Pons (tissue), 1 donor: ENCODE measurements around the gene MSH3.
"Not testable (repeated sequence)": the region's sequence is repeated elsewhere in the genome, so short reads cannot be mapped to it uniquely, and the experiment has no call there.

Source experiments
- DNase-seq: peaks from one replicate; pipeline ENCODE4 v3.0.0-alpha.2; 2016; ENCODE audit warnings: low spot score

MSH3 gene

DNA sequence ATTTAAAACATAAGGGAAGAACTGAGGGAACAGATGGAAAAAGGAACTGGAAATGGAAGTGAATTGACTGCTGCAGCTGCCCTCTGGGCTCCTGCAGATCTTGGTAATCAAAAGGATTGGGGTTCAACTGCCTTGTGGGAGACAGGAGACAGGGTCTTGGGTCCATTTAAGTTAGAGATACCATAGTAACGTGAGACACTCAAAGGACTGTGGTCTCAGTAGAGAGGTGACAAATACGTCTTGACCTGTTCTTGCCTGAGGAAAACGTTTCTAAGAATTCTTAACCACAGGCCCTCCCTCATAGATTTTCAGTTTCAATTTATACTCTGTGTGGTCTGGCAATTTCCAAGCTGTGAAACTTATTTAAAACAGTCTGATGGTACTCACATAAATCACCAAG is 101.2 kb downstream of the MSH3 start:
- DNase-seq, result no peak

GRCh38 chr5:80756292-80756691 is 101.8 kb downstream of the MSH3 start:
- DNase-seq, result no peak

DNA sequence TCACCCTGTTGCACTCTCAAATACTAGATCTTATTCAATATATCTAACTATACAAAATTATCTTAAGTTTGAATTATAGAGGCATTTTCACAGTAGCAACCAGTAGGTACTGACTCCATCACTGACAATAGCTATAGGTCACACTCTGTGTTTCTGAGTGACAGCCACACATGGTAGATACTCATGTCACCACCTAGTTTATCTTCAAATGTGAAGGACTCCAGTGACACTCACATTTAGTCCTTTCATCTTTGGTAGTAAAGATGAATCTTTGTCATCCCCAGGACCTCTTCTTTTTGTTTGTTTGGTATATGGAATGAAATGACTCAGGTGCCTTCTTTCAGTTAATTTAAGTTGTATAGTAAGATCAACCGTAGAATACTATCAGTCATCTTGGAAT is 102.8 kb downstream of the MSH3 start:
- DNase-seq, result no peak

DNA sequence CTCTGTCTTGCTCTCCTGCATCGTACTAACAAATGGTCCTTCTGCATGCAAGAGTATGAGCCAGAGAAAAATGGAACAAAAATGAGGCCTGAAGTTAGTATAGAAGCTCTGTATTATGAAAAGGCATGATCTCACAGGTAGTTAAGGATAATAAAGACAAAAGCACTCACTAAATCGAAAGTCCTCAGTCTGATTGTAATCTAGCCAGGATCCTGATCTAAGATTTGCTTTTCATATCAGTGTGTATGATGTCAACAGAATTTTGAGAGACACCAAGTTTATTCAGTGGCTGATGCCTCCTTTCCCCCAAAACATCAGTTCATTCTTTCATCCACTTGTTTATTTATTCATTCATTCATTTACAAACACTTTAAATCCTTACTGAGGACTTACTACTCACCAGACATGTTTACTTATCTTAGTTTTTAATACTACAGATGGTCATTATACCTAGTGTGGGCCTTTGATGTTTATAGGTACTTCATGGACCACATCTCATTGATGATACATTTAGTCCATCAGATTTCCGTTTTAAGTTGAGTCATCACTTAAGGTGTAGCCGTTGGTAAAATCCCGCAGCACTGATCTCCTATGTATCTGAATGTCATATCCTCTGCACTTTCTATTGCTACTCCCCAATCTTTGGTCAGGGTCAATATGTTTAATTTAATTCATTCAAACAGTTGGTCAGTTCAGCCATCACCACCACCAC is 105.6 kb downstream of the MSH3 start:
- no peak for DNase-seq

- no peak for DNase-seq
Observed at GRCh38 chr5:80760680-80761079, 106.2 kb downstream of the MSH3 start.

- DNase-seq, result no peak
Observed at GRCh38 chr5:80761176-80761575, 106.7 kb downstream of the MSH3 start.

DNA sequence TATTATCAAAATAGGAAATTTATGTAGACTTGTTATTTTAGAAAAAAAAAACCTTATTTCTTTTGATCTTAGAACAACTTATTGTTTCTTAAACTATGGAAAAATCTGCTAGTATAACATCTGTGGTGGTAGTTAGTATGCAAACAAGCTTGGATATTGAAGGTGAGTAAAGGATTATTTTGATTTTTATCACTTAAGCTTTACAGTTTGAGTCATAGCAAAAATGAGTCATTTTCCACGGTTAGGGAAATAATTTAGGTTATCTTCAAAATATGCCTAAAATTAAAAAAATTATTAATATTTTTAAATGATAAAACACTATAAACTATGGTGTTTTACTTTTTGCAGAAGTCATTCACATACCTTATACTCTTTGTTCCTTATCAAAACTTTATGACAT is 107.5 kb downstream of the MSH3 start:
- DNase-seq, result no peak

GRCh38 chr5:80762573-80762972 is 108.1 kb downstream of the MSH3 start:
- no peak for DNase-seq

DNA sequence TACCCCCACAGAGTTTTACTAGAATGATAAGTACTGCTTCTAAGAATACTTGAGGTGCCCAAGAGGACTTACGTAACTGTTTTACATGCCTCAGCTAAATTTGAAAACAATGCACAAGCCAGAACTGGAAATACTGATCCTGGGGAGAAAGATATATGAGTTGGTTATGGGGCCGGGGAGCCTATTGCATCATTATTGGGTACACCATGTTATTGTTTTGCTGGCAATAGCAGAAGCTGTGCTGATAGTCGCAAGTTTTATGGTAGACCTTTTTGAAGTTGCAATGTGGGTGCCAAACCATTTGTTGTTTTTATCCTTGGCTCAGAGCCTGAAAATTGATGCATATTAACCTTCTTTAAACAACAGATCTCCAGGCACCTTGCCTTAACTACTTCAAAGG is 108.8 kb downstream of the MSH3 start:
- no peak for DNase-seq

DNA sequence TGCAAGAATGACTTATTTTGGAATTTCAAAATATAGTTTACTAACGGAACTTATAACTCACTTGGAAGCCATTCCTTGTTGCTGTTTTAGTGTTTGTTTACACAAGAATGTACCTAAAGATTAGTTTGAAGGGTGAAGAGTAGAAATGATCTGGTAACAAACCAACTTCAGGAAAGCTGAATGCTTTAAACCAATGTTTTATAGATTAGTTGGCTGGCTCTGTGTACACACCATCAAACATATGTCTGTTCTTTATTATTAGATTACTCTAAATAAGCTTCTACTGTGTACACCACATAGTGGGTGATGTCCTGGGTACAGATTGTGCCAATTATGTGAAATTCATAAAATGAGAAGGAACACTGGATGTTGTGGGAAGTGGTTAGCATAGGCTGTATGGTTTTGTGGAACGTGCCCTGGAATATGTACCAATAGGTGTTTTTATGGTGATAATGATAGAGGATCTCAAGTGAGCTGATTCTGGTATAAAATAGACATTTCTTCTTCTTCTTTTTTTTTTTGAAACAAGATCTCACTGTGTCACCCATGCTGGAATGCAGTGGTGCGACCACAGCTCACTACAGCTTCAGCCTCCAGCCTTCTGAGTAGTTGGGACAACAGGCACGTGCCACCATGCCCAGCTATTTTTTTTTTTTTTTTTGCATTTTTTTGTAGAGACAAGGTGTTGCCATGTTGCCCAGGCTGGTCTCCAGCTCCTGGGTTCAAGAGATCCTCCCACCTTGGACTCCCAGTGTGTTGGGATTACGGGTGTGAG is 109.6 kb downstream of the MSH3 start:
- DNase-seq, result no peak

- no peak for DNase-seq
Observed at GRCh38 chr5:80764786-80765185, 110.3 kb downstream of the MSH3 start.

GRCh38 chr5:80777347-80778287 is 123.2 kb downstream of the MSH3 start:
- DNase-seq, result no peak

- DNase-seq, result no peak
Observed at GRCh38 chr5:80780024-80780423, 125.6 kb downstream of the MSH3 start.

DNA sequence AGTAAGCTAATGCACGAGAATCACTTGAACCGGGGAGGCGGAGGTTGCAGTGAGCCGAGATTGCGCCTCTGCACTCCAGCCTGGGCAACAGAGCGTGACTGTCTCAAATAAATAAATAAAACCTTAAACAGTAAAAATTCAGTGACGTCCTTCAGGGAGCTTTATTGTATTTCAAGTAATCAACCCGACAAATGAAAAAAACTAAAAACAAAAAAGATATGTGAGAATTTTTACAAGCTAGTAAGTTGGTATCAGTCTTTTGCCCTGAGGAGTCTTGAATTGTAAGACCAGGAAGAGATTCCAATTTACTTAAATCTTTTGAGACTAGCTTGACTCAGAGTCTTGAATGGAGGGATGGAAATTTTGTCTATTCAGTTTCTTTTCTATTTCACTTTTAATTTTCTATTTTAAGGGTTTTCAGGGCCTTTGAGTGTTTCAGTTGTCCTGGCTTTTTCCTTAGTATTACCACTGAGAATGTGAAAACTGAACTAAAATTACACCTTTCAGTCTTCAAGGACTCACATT is 126.4 kb downstream of the MSH3 start:
- no peak for DNase-seq

DNA sequence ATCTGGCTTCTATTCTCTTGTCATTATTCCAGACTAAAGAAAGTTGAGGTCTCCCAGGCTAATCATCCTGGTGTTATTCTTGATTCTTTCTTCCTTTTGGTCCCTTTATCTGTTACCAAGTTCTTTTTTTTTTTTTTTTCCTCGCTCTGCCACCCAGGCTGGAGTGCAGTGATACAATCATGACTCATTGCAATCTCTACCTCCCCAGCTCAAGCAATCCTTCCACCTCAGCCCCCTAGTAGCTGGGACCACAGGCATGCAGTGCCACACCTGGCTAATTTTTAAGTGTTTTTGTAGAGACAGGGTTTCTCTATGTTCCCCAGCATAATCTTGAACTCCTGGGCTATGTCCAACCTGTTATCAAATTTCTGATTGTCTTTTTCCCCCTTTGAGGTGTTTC is 126.9 kb downstream of the MSH3 start:
- no peak for DNase-seq

DNA sequence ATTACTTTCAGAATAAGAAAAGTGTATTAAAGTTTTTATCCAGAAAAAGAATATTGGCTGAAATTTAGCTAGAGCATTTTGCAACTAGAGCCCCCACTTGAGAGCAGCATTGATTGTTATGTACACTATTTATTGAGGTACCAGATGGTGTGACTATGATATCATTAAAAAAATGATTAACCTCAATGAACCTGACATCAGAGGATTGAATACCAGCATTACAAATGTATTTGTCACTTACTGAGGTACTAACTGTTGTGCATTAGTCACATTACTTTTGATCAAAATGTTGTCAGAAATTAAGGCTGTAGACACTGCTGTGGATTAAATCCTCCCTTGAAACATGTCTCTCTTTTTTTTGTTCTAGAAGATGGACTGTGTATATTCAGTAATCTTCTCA is 128.2 kb downstream of the MSH3 start:
- no peak for DNase-seq

DNA sequence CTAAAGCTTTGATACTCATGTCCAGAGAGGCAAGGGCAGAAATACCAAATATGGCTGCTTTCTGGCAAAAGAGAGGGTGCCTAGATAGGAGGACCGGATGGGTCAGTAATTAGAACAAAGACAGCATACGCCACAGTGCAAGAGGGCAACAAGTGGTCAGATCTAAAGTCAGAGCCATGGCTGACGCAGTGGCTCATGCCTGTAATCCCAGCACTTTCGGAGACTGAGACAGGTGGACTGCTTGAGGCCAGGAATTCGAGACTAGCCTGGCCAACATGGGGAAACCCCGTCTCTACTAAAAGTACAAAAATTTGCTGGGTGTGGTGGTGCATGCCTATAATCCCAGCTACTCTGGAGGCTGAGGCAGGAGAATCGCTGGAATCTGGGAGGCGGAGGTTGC is 129.3 kb downstream of the MSH3 start:
- not testable (repeated sequence) for DNase-seq

DNA sequence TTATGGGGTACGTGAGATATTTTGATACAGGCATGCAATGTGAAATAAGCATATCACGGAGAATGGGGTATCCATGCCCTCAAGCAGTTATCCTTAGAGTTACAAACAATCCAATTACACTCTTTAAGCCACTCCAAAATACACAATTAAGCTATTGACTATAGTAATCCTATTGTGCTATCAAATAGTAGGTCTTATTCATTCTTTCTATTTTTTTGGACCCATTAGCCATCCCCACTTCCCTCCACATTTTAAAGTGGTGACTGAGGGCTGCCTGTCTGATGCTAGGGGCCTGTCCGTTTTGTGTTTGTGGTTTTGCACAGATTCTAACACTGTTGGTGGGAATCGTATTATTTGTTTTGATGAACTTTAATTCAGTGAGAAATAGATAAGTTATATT is 130.0 kb downstream of the MSH3 start:
- DNase-seq, result peak; percentile 63

GRCh38 chr5:80789319-80790016 is 135.0 kb downstream of the MSH3 start:
- DNase-seq, result not testable (repeated sequence)

DNA sequence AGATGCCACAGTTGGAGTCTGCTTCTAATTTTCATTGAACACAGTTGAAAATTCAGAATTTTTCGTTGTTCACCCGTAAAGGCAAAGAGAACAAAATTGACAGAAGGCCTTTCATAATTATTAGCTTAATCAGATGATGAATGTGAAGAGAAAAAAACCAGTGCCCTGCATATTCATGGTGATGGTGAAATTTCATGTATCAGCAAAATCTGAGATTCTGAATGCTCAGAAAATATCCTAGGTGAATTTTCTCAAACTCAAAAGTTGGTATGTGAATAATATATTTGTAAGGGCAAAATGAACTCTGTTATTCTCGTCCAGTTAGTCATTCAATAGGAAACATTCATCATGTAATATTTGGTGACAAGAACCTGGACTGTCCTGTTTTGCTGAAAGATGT is 136.2 kb downstream of the MSH3 start:
- DNase-seq, result no peak

DNA sequence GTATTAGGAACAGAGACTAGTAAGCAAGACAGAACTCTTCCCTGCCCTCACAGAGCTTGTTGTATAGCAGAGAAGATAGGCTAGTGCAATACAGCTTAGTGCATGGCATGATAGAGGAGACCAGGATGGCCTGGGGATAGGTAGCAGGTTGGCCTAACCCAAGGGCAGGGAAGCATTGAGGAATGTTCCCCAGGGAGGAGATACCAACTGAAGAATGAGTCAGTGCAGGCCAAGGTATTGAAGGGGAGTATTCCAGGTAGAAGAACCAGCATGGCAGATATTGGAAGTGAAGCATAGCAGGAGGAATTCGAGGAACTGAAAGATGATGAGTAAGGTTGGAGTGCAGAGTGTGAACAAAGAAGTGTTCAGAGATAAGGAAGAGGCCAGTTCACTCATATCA is 138.9 kb downstream of the MSH3 start:
- no peak for DNase-seq

GRCh38 chr5:80796846-80797245 is 142.4 kb downstream of the MSH3 start:
- DNase-seq, result no peak
